ENCODE results near the gene SEC23IP.

Gene SEC23IP

DNA sequence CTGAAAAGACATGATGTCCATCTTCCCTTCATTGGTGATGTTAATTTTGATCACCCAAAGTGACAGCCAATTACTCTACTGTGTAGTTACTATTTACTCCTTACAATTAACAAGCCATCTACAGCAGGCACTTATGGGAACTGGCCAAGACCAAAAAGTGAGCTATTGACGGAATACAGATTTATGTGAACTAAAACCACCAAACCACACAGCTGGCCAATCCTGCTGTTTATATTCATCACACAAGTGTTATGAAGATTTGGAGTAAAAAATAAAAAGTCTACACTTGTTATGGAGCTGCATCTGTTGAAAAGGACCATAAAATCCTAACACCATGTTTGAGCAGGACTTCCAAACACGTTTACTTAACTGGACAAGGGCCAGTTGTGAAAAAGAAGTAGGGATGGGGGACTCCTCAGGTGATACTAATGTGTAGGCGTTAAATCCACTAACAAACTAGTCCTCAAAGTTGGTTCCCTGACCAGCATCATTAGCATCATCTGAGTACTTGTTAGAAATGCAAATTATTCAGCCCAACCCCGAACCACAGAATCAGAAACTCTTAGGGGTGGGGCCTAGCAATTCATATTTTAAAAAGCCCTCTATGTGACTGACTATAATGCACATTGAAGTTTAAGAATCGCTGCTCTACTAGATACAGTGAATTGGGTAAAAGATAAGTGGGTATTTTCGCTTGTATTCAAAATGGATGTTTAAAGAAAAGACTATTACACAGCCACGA is 31.5 kb upstream of the SEC23IP start:
- Histone ChIP-seq H3K27ac (ENCODE audit: low read length) (no peak overlapping the region), H3K9me3 (replicated peaks; ENCODE audit: insufficient read depth, low read length) (no peaks in the 10 kb centered on the region), H3K9ac (ENCODE audit: low read length) (no peak overlapping the region), H3K4me2 (ENCODE audit: low read depth, low read length) (no peak overlapping the region), H3K36me3 (replicated peaks; ENCODE audit: insufficient read depth, low read length) (peaks cover 17% of the 10 kb centered on the region), H3K4me3 (ENCODE audit: low read length) (no peak overlapping the region), H3F3A (ENCODE audit: insufficient read depth, low read length) (peaks cover 7% of the 10 kb centered on the region; the same call in 1 of the 2 replicates), H2AFZ (ENCODE audit: low read length) (no peak overlapping the region), H4K20me1 (ENCODE audit: insufficient read depth, low read length) (peaks cover 70% of the 10 kb centered on the region), H3K4me1 (ENCODE audit: low read length) (0 out of 2 replicates have a peak, but pooled peaks cover 4% of the 10 kb centered on the region), H3K9me2 (replicated peaks; ENCODE audit: insufficient read depth, low read length) (no peaks in the 10 kb centered on the region), H3K27me3 (replicated peaks; ENCODE audit: insufficient read depth, low read length) (no peaks in the 10 kb centered on the region), H3K79me2 (ENCODE audit: low read length) (peaks cover 96% of the 10 kb centered on the region)
- TF ChIP-seq EZH2phosphoT487 (IDR thresholded peaks at IDR 0.05; ENCODE audit: low read length) (no peak), EZH2 (optimal IDR thresholded peaks at IDR 0.05; ENCODE audit: low read depth, low read length) (no peak)
- TF ChIP-seq, protein P1, sequence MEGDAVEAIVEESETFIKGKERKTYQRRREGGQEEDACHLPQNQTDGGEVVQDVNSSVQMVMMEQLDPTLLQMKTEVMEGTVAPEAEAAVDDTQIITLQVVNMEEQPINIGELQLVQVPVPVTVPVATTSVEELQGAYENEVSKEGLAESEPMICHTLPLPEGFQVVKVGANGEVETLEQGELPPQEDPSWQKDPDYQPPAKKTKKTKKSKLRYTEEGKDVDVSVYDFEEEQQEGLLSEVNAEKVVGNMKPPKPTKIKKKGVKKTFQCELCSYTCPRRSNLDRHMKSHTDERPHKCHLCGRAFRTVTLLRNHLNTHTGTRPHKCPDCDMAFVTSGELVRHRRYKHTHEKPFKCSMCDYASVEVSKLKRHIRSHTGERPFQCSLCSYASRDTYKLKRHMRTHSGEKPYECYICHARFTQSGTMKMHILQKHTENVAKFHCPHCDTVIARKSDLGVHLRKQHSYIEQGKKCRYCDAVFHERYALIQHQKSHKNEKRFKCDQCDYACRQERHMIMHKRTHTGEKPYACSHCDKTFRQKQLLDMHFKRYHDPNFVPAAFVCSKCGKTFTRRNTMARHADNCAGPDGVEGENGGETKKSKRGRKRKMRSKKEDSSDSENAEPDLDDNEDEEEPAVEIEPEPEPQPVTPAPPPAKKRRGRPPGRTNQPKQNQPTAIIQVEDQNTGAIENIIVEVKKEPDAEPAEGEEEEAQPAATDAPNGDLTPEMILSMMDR (IDR thresholded peaks at IDR 0.05; ENCODE audit: low read length), result no peak
- no peak for DNase-seq

GRCh38 chr10:119862524-119862923 is 30.0 kb upstream of the SEC23IP start:
- H2AFZ ChIP-seq (ENCODE audit: low read length), result no peak overlapping the region
- no peak for DNase-seq
- 0 out of 2 replicates have a peak, but pooled peaks cover 4% of the 10 kb centered on the region for H3K4me1 ChIP-seq (ENCODE audit: low read length)
- no peak overlapping the region for H3K9ac ChIP-seq (ENCODE audit: low read length)
- no peak overlapping the region for H3K27ac ChIP-seq (ENCODE audit: low read length)
- H3K9me2 ChIP-seq (replicated peaks; ENCODE audit: insufficient read depth, low read length), result no peaks in the 10 kb centered on the region
- no peak overlapping the region for H3K4me3 ChIP-seq (ENCODE audit: low read length)
- H3K4me2 ChIP-seq (ENCODE audit: low read depth, low read length), result no peak overlapping the region
- peaks cover 80% of the 10 kb centered on the region for H4K20me1 ChIP-seq (ENCODE audit: insufficient read depth, low read length)
- no peaks in the 10 kb centered on the region for H3K9me3 ChIP-seq (replicated peaks; ENCODE audit: insufficient read depth, low read length)
- no peaks in the 10 kb centered on the region for H3K27me3 ChIP-seq (replicated peaks; ENCODE audit: insufficient read depth, low read length)
- peaks cover 100% of the 10 kb centered on the region for H3K79me2 ChIP-seq (ENCODE audit: low read length)
- peaks cover 10% of the 10 kb centered on the region for H3K36me3 ChIP-seq (replicated peaks; ENCODE audit: insufficient read depth, low read length)
- TF ChIP-seq, protein P1 (IDR thresholded peaks at IDR 0.05; ENCODE audit: low read length), result no peak
- TF ChIP-seq EZH2 (optimal IDR thresholded peaks at IDR 0.05; ENCODE audit: low read depth, low read length) (no peak), EZH2phosphoT487 (IDR thresholded peaks at IDR 0.05; ENCODE audit: low read length) (no peak)
- peaks cover 7% of the 10 kb centered on the region; the same call in 1 of the 2 replicates for H3F3A ChIP-seq (ENCODE audit: insufficient read depth, low read length)

GRCh38 chr10:119863951-119864565 is 28.5 kb upstream of the SEC23IP start:
- no peak overlapping the region for H3K27ac ChIP-seq (ENCODE audit: low read length)
- peaks cover 80% of the 10 kb centered on the region for H4K20me1 ChIP-seq (ENCODE audit: insufficient read depth, low read length)
- H3K4me2 ChIP-seq (ENCODE audit: low read depth, low read length), result no peak overlapping the region
- no peaks in the 10 kb centered on the region for H3K9me2 ChIP-seq (replicated peaks; ENCODE audit: insufficient read depth, low read length)
- no peaks in the 10 kb centered on the region for H3K36me3 ChIP-seq (replicated peaks; ENCODE audit: insufficient read depth, low read length)
- H2AFZ ChIP-seq (ENCODE audit: low read length), result no peak overlapping the region
- no peaks in the 10 kb centered on the region for H3K27me3 ChIP-seq (replicated peaks; ENCODE audit: insufficient read depth, low read length)
- H3K9ac ChIP-seq (ENCODE audit: low read length), result no peak overlapping the region
- H3K9me3 ChIP-seq (replicated peaks; ENCODE audit: insufficient read depth, low read length), result no peaks in the 10 kb centered on the region
- 0 out of 2 replicates have a peak, but pooled peaks cover 4% of the 10 kb centered on the region for H3K4me1 ChIP-seq (ENCODE audit: low read length)
- peaks cover 2% of the 10 kb centered on the region; the same call in 1 of the 2 replicates for H3F3A ChIP-seq (ENCODE audit: insufficient read depth, low read length)
- TF ChIP-seq EZH2phosphoT487 (IDR thresholded peaks at IDR 0.05; ENCODE audit: low read length) (no peak), EZH2 (optimal IDR thresholded peaks at IDR 0.05; ENCODE audit: low read depth, low read length) (no peak)
- TF ChIP-seq, protein P1 (IDR thresholded peaks at IDR 0.05; ENCODE audit: low read length), result no peak
- no peak overlapping the region for H3K4me3 ChIP-seq (ENCODE audit: low read length)
- peaks cover 100% of the 10 kb centered on the region for H3K79me2 ChIP-seq (ENCODE audit: low read length)
- no peak for DNase-seq

Data from MM.1S (cell line).